NCI-H526 treated with DMSO at 0.1 percent for 48 hours (cell line): ENCODE results near the gene ATL2.
"Not testable (repeated sequence)": the region's sequence is repeated elsewhere in the genome, so short reads cannot be mapped to it uniquely, and the experiment has no call there.

Source experiments
- DNase-seq: peaks from one replicate; lab custom pipeline; 2025; lab: John Stamatoyannopoulos, UW

The ATL2 gene

DNA sequence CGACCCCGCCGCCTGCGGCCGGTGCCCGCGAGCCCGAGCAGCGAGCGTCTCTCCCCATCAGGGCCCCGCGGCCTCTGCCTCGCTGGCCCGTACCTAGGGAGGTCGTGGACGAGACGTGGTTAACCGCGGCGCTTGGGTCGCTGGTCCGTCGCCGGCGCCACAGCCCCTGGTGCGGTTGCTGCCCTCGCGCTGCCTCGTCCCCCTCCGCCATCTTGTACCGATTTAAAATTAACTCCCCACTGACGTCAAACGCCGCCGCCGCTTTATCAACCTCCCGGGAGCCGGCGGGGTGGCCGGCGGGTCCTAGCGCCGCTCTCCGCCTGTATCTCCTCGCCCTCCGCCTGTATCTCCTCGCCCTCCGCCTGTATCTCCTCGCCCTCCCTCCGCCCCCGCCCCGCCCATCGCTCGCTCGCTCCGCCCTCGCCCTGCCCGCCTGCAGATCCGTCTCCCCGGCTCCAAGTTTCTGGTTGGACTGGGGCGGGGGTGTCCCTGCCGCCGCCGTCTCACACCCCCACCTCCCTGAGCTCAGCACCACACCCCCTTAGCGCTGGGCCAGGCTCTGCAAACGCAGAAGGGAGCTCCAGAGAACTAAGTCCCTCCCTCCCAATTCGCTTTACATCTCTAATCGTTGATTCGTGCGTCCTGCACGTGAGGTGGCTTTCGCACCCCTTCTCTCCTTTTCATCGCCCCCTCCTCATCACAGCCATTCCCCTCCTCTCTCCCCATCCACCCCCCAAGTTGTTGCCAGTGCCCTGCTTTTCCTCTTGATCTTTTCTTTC lies at the start of gene ATL2:
TSS of gene ATL2 (minus strand) at position 224 of the 779 bp plus-strand sequence. CDS start at position 211, 13 bp downstream.
- peak; percentile 94 for DNase-seq

DNA sequence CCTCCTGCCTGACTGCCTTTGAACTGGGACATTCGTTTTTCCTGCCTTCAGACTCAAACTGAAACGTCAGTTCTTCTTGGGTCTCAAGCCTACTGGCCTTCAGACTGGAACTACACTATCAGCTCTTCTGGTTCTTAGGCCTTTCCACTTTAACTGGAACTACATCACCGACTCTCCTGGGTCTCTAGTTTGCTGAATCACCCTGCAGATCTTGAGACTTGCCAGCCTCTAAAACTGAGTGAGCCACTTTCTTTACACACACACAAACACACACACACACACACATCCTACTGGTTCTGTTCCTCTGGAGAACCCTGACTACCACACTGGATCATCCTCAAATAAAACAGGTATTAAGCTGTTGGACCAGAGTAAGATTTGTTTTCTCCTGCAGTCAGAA lies 46.7 kb upstream of the ATL2 start:
- DNase-seq: no peak

DNA sequence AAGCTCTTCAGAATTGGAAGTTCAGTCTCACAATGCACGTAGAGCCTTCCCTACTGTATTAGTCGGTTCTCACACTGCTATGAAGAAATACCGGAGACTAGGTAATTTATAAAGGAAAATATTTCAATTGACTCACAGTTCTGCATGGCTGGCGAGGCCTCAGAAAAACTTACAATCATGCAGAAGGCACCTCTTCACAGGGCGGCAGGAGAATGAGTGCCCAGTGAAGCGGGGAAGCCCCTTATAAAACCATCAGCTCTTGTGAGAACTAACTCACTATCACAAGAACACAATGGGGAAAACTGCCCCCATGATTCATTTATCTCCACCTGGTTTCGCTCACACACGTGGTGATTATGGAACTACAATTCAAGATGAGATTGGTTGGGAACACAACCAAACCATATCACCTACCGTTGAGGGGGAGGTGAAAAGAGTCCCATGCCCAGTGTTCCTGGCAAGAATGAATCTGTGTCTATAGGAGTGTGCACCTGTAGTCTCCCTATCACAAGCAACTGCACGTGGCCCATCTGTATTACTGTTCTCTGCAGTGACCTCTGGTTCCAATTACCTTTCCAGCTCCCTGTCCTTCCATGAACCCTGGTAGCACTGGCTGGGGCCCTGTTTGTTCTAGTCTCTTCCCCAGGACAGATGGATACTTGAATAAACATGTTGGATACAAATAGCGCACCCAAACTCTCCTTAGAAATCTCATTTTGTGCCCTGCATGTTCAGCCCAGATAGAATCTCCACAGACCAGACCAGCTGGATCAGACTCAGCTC lies 44.4 kb upstream of the ATL2 start:
- no peak for DNase-seq

DNA sequence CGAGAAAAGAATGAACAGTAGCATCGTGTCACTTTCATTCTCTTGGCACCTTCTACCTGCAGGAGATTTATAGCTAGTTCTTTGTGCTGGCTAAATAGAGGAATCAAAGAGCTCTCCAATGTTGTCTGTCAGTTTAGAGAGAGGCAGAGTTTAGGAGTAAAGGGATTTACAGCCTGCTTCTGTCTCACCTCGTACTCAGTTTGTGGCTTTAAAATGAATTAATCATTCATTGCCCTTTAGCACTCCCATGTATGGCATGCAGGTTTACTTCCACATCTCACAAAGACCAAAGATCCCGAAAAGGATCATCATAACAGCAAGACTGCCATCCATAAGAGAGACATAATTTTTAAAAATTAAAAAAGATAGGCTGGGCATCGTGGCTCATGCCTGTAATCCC lies 42.4 kb upstream of the ATL2 start:
- no peak for DNase-seq

DNA sequence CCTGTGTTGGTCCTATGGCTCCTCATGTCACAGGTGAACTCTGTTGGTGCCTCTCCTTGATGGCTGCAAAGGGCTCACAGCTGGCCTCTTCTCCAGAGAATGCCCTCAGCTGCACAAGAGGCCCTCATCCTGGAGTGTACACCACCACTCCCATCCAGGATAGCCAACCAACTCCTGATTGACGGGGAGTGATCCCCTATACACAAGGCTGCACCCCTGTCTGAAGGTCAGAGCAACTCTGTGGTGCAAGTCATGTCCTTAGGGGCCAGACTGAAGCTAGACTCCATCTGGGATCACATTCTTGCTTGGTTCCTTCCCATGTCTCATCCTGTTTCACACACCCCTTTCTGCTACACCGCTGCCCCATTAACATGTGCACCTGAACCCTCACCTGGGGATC lies 41.7 kb upstream of the ATL2 start:
- no peak for DNase-seq

DNA sequence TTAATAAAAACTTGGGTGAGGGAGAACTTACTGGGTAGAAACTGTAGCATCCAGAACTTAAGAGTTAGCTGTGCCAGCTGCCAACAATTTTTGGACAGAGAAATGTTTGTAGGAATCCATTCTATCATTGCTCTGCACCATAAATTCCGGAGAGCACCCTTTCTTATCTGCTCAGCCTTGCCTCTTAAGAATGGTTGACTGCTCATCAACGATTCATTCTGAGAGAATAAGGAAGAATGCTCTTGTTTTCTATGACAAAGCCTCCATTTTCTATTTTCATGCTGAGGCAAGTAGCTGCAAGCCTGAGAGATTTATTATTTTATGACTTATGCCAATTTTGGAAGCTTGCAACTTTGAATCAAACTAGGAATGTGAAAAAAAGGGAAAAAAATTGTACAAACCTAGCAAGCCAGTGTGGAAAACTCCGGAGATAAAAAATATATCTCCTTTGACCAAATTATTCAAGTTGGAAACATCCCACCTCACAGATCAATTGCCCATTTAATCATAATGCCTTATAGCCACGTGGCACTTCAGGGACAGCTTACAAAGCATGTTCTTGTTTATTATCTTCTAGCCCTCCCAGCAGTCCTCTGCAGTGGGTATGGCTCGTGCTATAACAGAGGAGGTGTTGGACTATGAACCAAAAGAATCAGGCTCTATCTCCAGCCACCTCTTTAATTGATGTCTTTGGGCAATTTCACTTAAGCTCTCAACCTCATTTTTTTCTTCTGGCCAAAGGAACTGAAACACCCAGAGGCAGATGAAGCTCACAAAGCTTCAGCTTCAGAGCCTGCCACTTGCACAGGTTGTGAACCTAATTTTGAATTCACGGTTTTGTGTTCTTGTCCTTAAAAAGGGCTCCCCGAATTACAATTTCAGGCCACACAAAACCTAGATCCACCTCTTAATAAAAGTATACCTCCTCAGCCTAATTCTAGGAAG lies 40.9 kb upstream of the ATL2 start:
- no peak for DNase-seq

DNA sequence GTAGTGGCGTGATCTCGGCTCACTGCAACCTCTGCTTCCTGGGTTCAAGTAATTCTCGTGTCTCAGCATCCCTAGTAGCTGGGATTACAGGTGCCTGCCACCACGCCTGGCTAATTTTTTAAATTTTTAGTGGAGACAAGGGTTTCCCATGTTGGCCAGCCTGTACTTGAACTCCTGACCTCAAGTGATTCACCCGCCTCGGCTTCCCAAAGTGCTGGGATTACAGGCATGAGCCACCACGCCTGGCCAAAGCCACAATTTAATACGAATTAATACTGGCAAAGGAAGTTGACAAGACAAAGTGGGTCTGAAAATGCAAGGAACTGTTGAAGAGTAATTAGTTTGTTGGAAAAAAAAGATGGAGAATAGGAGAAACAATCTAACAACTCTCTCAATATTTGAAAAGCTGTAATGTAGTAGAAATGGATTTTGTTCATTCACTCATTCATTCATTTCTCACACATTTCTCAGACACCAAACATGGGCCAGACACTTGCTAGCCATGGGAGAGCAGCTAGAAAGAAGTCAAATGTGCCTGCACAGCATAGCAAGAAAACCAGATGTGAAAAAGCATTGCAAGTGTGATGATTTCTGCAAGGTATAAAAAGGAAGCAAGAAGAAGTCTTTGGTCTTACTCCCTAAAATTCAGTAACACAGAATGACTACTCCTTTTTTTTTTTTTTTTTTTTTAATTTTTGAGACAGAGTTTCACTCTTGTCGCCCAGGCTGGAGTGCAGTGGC lies 39.4 kb upstream of the ATL2 start:
- DNase-seq: no peak

DNA sequence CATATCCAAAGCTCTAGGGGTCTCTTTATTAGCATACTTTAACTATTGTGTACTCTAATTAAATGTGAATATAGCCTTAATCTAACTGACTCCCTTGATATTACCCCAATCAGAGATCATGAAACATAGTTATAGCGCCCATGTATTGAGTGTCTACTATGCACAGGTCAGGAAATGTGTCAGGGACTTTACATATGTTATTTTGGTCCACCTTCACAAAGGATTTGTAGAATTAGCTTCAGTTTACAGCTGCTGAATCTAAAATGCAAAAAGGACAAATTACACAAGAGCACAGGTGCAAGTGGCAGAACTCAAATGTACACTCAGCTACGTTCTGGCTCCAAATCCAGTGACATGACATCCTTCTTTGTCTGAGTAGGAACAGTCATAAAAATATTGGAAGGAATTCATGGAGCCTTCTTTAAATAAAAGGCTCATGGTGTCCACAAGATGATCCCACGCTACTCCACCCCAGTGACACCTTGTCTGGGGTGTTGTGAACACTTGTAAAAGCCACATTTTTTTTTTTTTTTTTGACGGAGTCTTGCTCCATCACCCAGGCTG lies 38.7 kb upstream of the ATL2 start:
- DNase-seq: peak; percentile 83

DNA sequence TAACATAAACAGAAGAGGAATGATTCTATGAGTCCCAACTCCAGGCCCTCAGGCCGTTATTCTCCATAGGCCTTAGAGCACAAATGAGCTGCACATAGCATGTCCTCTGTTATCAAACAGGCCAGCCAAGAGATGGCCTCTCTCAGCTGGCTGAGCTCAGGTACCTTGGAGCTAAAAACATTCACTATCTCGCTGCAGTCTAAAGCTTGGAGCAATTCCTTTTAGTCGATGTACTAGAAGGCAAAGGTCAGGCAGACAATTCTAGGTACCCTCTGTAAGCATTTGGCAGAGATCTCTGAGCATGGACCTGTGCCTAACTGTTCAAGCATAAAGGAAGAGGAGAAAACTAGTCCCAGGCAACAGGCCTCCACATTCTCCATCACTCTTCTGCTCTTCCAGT lies 38.0 kb upstream of the ATL2 start:
- DNase-seq: no peak

DNA sequence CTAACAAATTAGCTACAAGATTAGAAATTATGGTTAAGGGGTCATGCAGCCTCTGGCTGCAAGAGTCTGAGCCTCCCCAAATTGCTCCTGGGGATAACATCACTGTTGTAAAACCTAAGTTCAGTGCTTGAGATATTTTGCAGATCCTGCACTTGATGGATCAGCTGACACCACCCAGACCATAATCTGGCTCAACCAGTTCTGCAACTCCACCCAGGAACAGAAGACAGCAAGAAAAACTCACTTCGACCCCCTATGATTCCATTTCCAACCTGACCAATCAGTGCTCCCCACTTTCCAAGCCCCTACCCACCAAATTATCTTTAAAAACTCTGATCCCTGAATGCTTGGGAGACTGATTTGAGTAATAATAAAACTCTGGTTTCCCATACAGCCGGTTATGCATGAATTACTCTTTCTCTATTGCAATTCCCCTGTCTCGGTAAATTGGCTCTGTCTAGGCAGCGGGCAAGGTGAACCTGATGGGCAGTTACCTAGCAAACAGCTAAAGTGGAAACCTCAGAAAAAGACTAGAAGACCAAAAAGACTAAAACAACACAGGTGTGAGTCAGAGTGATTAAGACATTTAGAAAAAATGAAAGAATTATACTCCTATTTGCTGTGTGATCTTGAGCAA lies 35.3 kb upstream of the ATL2 start:
- not testable (repeated sequence) for DNase-seq

DNA sequence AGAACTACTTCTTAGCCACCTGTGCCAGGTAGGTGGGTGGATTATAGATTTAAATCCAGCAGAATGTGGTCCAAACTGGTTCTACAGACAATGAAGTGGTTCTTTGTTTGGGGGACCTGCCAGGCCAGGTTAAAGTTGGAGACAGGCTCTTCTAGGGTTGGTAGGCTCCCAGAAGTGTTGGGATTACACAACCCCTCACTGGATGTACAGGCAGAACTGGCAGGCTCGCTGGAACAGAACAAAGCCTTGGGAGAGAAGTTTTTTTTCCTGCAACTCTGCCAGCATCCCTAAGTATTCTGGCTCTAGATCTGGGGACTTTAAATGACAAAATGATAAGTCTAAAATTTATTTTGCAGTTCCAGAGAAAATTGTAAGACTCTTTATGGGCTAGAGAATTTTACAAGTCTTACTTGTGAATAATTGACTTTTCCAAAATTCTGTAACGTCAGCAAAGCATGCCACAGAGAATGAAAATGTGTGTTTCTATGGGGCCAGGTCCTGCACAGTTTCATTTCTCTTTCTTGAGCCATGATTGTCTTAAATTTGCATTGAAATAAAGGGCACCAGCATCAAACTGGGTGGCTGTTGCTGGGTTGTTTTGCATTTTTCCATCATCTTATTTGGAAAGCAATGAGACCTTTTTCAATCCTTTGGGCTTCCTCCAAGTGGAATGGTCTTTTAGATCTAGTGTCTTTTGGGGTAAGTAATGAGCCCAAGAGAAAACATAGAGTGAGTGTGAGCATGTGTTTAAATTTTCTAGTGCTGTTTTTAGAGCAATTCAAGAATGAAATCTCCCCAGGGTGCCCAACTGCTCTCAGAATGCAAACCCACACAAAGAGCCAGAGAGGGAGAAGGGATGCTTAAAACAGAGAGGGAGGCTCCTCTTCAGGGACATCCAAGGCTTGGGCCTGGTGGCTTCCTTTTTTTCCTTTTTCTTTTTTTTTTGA lies 32.4 kb upstream of the ATL2 start:
- peak; percentile 81 for DNase-seq

DNA sequence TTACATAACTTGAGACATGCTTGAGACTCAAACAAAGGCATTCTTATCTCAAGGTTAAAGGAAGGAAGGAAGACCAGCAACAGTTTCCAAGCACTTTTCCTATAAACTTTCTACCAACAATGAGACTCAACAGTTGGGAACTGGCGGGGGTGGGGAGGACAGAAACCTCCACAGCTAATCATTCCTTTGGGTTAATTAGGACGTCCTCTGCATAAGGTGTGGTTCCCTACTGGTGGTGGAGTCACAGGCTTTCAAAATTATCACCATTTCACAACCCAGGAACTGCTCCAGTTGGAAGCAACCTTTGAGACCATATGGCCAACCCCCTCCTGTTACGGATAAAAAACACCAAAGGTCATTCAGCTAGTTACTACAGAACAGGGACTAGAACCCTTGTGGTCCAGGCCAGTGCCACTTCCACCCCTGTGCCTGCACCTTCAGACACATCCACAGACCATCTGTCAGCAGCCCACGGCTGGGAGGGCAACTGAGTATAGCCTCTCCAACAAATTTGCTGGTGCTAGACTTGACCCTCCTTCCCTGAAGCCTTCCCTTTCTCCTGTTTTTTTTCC lies 30.1 kb upstream of the ATL2 start:
- no peak for DNase-seq

DNA sequence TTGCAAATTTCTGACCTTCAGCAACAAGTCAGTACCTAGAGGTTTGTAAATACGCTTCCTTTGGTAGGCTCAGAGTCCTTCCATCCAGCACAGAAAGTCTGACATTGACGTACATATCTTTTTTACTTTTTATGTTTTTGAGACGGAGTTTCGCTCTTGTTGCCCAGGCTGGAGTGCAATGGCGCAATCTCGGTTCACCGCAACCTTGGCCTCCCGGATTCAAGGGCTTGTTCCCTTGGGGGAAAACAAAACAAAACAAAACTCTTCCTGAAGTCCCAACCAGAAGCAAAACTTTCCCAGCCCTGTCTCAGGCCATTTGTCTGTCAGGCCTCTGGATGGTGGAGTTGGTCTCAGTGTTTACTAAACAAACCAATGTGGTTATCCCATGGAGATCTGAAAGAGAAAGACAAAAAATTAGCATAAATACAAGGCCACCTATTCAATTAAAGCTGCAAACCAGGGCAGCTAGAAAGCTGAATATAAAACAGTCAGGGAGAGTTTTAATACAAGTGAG lies 29.6 kb upstream of the ATL2 start:
- no peak for DNase-seq

DNA sequence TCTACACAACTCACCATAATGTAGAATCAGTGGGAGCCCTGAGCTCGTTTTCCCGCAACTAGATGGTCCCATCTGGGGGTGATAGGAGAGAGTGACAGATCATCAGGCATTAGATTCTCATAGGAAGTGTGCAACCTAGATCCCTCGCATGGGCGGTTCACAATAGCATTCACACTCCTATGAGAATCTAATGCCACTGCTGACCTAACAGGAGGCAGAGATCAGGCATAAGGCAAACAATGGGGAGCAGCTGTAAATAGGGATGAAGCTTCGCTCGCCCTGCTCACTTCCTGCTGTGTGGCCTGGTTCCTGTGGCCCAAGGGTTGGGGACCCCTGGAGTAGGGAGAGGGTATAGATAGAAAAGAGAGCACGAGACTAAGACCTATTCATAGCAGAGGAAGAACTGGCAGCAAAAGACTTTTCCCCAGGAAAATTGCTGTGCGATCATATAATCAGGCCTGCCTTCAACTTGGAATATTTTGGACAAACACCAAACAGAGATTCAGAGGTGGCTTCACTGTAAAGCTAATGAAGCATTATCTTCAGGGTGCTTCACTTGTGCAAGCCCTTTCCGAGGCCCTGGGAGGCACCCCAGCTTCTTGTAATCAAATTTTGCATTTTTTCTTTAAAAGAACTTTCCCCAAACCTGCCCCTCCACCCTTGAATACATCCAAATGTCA lies 29.0 kb upstream of the ATL2 start:
- DNase-seq: no peak

DNA sequence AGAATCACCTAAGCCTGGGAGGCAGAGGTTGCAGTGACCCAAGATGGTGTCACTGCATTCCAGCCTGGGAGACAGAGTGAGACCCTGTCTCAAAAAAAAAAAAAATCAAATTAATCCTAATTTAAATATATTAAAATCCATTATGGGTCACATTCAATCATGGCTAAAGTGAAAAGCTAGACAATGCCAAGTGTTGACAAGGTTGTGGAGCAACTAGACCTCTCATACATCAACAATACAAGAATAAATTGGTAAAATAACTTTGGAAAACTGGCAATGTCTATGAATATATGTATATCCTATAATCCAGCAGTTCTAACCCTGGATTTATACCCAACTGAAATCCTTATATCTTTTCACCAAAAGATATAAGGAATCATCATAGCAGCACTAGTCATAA lies 23.4 kb upstream of the ATL2 start:
- DNase-seq: no peak

DNA sequence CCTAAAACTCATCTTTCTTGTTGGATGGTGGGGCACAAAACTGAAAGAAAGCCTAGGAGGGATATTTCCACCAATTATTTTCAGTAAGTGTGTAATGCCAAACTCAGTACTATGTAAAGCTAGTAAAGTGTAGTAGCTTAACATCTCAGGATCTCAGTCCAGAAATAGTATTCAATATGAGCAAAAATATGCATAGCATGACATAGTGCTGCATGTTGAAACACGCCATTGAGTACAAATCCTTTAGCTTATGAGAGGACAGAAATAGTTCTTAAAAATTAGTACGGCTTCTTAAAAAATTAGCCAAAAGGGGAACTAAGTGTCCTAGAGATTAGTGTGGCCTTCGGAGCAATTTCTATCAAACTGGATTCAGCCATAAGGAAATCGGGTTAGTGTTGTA lies 21.7 kb upstream of the ATL2 start:
- DNase-seq: no peak

DNA sequence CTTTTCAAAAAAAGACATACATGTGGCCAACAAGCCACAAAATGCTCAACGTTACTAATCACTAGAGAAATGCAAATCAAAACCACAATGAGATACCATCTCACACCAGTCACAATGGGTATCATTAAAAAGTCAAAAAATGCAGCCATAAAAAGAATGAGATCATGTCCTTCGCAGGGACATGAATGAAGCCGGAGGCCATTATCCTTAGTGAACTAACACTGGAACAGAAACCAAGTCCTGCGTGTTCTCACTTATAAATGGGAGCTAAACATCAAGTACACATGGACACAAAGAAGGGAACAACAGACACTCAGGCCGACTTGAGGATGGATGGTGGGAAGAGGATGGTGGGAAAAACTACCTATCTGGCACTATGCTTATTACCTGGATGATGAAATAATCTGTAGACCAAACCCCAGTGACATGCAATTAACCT lies 17.8 kb upstream of the ATL2 start:
- DNase-seq: peak; percentile 87

DNA sequence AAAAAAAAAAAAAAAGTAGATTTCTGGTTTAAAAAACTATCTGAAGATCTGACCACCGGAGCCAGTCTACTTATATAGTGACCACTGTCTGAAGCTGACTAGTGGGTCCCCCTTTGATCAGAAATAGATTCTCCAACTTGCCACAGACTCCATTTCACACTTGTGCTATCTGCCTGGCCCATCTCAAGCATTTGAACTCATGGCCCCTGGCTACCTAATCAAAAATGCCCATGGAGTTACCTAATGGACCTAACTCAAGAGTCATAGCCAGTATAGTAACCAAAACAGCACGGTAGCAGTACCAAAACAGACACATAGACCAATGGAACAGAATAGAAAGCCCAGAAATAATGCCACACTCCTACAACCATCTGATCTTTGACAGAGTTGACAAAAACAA lies 17.0 kb upstream of the ATL2 start:
- no peak for DNase-seq
